Brain microvascular endothelial cell (primary cell): Measurements from ENCODE around the gene GRPEL1.

Source experiments
- DNase-seq: peaks from one replicate; pipeline ENCODE4 v3.0.0-alpha.2; 2020
- H3K27ac ChIP-seq: fragments of 250-450 bp; sonication (Bioruptor Pico); 2 replicates; pipeline ENCODE4 v1.5.1; 2020; ENCODE audit warnings: mild to moderate bottlenecking, moderate library complexity
- H3K27me3 ChIP-seq: fragments of 250-450 bp; sonication (Bioruptor Pico); replicated peaks from 2 replicates; pipeline ENCODE4 v1.5.1; 2020; ENCODE audit warnings: mild to moderate bottlenecking
- H3K36me3 ChIP-seq: fragments of 250-450 bp; sonication (Bioruptor Pico); replicated peaks from 2 replicates; pipeline ENCODE4 v1.5.1; 2020; ENCODE audit warnings: mild to moderate bottlenecking
- H3K4me3 ChIP-seq: 2 replicates; pipeline ENCODE4 v1.5.1; 2011; ENCODE audit warnings: low read depth, mild to moderate bottlenecking, control low read depth, low read length, moderate library complexity
- CTCF ChIP-seq: IDR thresholded peaks from 2 replicates; pipeline ENCODE4 v1.5.1; 2011; ENCODE audit warnings: low read depth, mild to moderate bottlenecking, moderate library complexity, low read length, control low read depth, inconsistent platforms; ENCODE audit errors: missing control alignments
- in situ Hi-C: cut with HindIII; loops from 2 replicates; pipeline ENCODE4 v1.10.0; 2017; ENCODE audit warnings: low sequenced_read_pairs, low pct_ligation_motif_present

The GRPEL1 gene

GRCh38 chr4:7050481-7051143, 17.3 kb downstream of the GRPEL1 start:
- in situ Hi-C loops: no loop called here

GRCh38 chr4:7049739-7050138, 18.1 kb downstream of the GRPEL1 start:
- H3K27ac ChIP-seq: no peak overlapping the region
- in situ Hi-C loops: no loop called here
- H3K36me3 ChIP-seq: peaks cover 9% of the 10 kb centered on the region
- no peak for TF ChIP-seq CTCF
- DNase-seq: no peak
- no peaks in the 10 kb centered on the region for H3K27me3 ChIP-seq
- no peak overlapping the region for H3K4me3 ChIP-seq

More at GRCh38 chr4:7050481-7051143, 17.3 kb downstream of the GRPEL1 start:
- DNase-seq: no peak
- TF ChIP-seq CTCF: no peak
- Histone ChIP-seq H3K27ac (no peak overlapping the region), H3K27me3 (no peaks in the 10 kb centered on the region), H3K4me3 (no peak overlapping the region), H3K36me3 (peaks cover 11% of the 10 kb centered on the region)

GRCh38 chr4:7049295-7049694, 18.6 kb downstream of the GRPEL1 start:
- in situ Hi-C loops: no loop called here
- DNase-seq: no peak
- H3K27ac ChIP-seq: no peak overlapping the region
- no peak for TF ChIP-seq CTCF
- no peak overlapping the region for H3K4me3 ChIP-seq
- H3K36me3 ChIP-seq: peaks cover 9% of the 10 kb centered on the region
- H3K27me3 ChIP-seq: no peaks in the 10 kb centered on the region

GRCh38 chr4:7048642-7049041, 19.2 kb downstream of the GRPEL1 start:
- no peaks in the 10 kb centered on the region for H3K27me3 ChIP-seq
- no peak for TF ChIP-seq CTCF
- H3K36me3 ChIP-seq: peaks cover 3% of the 10 kb centered on the region
- H3K4me3 ChIP-seq: no peak overlapping the region
- no peak overlapping the region for H3K27ac ChIP-seq
- DNase-seq: no peak
- in situ Hi-C loops: no loop called here

GRCh38 chr4:7046971-7047370, 20.9 kb downstream of the GRPEL1 start:
- H3K27ac ChIP-seq: no peak overlapping the region
- in situ Hi-C loops: no loop called here
- no peak for TF ChIP-seq CTCF
- no peak for DNase-seq
- no peak overlapping the region for H3K4me3 ChIP-seq
- H3K36me3 ChIP-seq: peaks cover 2% of the 10 kb centered on the region
- no peaks in the 10 kb centered on the region for H3K27me3 ChIP-seq
